Measurements from ENCODE around the gene IDE.

IDE gene

DNA sequence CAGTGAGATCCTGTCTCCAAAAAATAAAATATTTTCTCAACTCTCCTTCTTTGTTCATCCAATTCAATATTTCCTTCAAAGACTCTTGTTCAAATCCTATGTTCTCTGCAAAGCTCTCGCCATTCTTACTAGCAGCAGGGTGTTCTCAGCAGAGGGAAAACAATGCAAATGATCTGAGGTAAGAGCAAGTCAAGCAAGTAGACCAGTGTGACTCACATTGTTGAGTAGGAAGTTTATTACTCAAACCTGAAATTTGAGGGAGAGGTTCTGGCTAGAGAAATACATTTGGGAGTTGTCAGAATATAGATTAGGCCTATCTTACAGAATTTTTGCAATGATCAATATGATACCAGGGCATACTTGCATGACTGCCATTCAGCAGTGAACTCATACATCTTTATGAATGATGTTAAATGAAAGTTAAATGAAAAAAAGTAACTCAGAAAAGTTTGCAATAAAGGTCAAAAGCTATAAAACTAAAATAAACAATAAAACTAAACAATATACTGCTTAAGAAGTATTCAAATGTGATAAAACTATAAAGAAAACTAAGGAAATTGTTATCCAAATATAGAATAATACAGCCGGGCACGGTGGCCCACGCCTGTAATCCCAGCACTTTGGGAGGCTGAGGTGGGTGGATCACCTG, 5.8 kb downstream of the IDE start:
- DNase-seq (ENCODE audit: low read depth in 2 of 2): no peak

DNA sequence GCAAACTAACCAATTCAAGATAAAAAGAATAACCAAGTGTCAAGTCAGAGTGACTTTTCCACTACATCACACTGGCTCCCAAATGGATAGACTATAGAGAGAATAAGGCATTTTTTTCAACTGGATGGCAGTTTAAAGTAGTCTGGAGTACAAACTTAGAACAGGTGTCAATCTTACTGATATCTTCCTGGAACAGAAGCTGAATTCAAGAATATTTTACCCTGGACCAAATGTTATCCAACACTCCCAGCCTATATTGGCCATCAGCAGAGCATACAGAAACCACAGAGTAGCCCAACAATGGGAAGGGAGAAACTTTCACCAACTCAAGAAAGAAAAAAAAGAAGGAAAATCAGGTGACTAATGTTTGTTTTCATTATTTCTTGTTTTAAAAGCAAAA, 11.5 kb downstream of the IDE start:
- DNase-seq (ENCODE audit: low read depth in 2 of 2): no peak

DNA sequence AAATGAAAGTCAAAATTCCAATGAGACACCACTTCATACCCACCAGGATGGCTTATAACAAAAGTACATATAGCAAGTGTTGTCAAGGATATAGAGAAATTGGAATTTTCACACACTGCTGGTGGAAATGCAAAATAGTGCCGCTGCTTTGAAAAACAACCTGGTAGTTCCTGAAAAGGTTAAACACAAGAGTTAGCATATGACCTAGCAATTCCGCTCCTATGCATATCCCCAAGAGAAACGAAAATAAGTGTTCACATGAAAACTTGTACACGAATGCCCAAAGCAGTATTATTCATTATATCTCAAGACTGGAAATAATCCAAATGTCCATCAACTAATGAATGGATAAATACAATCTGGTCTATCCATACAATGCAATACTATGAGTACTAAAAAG, 14.8 kb downstream of the IDE start:
- no peak for DNase-seq (ENCODE audit: low read depth in 2 of 2)

DNA sequence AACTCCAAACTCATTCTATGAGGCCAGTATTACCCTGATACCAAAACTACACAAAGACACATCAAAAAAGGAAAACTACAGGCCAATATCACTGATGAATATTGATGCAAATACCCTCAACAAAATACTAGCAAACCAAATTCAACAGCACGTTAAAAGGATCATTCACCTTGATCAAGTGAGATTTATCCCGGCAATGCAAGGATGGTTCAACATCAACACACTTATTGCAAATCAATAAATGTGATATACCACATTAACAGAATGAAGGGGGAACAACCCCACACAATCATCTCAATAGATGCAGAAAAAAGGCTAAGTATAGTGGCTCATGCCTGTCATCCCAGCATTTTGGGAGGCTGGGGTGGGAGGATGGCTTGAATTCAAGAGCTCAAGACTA, 19.9 kb downstream of the IDE start:
- no peak for DNase-seq (ENCODE audit: low read depth in 2 of 2)

GRCh38 chr10:92552310-92552709, 21.6 kb downstream of the IDE start:
- no peak for DNase-seq (ENCODE audit: low read depth in 2 of 2)

DNA sequence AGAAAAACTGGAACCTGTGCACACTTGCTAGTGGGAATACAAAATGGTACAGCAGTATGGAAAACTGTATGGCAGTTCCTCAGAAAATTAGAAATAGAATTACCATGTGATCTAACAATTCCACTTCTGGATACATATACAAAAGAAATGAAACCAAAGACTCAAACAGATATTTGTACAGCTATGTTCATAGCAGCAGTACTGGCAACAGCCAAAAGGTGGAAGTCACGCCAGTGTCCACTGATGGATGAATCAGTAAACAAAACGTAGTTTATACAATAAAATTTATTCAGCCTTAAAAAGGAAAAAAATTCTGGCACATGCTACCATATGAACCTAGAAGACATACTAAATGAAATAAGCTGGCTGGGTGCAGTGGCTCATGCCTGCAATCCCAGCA, 23.0 kb downstream of the IDE start:
- DNase-seq (ENCODE audit: low read depth in 2 of 2): no peak

DNA sequence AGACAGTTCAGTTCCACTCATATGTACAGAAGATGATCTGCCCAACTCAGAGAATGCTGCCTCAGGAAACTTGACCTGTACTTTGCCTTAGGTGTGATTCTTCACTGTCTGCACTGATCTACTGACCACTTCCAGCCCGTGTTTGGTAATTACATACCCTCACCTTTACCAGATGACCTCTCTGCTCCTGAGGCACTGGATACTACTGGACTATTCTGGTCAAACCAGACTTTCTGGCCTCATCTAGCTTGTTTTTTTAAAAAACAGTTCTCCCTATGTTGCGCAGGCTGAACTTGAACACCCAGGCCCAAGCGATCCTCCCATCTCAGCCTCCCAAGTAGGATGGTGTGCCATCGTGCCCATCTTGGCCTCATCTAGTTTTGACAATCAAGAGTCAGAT, 26.2 kb downstream of the IDE start:
- no peak for DNase-seq (ENCODE audit: low read depth in 2 of 2)

DNA sequence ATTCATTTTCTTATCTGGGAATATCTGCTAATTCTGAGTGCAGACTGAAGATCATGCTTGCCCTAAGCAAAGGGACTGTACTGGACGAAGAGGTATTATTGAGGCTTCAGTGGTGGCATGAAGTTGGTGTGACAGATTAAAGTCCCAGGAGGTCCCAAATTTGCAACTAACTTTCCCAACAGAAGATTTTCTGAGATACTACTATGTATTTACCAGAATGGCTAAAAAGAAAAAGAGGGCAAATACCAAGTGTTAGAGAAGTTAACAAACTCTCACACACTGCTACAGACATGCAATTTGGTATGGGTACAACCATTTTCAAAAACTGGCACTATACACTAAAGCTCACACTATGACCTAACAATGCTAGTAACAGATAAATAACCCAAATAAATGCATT, 28.3 kb downstream of the IDE start:
- no peak for DNase-seq (ENCODE audit: low read depth in 2 of 2)

DNA sequence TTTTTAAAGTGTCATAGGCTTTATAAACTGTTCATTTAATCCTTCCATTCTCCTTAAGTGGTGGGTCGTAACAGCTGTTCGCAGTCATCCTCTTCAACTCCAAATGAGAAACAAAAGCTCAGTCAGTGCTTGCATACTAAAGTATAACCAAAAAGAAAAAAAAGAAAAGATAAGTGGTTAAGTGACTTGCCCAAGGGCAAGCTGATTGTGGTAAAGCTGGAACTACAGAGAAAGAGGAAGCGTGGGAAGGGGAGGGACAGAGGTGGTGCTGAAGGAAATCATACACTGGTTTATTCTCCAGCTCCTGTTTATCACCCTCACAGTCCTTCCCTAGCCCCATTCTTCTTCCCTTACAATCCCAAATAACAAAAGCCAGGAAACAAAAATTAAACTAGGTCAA, 29.6 kb downstream of the IDE start:
- DNase-seq (ENCODE audit: low read depth in 2 of 2): no peak

DNA sequence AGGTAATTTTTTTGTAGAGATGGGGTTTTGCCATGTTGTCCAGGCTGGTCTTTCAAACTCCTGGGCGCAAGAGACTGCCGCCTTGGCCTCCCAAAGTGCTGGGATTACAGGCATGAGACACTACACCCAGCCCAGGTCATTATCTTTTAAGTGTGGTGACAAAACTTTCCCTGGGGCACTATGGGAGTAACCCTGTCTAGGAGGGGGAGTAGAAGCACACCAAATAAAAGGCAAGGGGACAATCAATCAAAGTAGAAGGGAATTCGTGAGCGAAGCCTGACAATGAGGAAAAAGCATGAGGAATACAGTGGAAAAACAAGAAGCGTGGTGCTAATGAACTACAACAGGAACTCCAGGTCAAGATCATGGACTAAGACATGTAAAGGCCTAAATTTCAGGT, 31.4 kb downstream of the IDE start:
- DNase-seq (ENCODE audit: low read depth in 2 of 2): no peak

DNA sequence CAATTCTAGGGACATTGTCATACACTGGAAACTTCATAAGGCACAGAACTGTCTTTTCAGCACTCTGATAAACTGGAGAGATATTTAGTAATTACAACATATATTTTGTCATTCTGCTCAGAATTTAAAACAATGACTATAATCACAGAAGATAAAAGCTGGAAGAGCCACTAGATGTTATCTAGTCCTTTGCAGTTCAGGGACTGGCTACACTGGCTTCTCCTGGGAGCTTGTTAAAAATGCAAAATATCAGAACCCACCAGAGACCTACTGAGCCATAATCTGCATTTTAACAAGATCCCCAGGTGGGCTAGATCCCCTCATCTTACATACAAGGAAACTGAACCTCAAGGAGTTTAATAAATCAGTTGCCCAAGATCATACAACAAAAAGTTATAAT, 32.3 kb downstream of the IDE start:
- no peak for DNase-seq (ENCODE audit: low read depth in 2 of 2)

- DNase-seq (ENCODE audit: low read depth in 2 of 2): no peak
These were observed 35.5 kb downstream of the IDE start for GRCh38 chr10:92538231-92538958.

DNA sequence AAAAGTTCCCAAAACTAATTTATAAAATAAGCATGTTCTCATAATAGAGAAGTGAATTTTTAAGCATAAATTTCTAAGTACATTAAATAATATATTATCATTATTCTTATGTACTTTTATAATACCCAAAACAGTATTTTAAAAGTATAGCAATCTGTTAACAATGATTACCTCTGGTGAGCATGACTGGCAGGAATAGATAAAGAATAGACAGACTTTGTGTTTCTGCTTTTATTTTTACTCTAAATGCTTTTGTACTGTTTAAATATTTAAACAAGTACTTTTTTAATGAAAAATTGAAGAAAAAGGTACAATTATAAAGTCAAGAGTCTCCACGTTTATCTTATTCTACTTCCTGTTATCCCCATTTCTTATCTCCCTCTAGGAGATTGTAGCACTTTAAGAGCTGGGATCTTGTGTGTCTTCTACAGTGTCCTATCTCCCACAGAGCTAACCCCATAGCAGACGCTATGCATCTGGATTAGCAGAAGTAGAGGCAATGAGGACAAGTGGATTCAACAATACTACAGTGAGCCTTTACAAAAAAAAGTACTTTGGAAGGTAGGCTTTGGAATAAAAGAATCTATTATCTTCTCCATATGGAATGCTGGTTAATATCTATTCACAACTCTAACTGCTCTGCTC, 42.9 kb downstream of the IDE start:
- DNase-seq (ENCODE audit: low read depth in 2 of 2): no peak

- no peak for DNase-seq (ENCODE audit: low read depth in 2 of 2)
These were observed 43.5 kb downstream of the IDE start for GRCh38 chr10:92530421-92530820.

DNA sequence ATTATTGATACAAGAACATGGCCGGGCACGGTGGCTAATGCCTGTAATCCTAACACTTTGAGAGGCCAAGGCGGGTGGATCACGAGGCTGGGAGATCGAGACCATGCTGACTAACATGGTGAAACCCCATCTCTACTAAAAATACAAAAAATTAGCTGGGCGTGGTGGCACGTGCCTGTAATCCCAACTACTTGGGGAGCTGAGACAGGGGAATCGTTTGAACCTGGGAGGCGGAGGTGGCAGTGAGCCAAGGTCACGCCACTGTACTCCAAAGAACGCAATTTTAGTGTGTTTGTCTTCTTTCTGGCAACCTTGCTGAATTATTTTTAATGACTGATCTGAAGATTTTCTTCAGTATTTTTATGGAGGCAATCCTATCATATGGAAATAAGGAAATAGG, 46.2 kb downstream of the IDE start:
- no peak for DNase-seq (ENCODE audit: low read depth in 2 of 2)

DNA sequence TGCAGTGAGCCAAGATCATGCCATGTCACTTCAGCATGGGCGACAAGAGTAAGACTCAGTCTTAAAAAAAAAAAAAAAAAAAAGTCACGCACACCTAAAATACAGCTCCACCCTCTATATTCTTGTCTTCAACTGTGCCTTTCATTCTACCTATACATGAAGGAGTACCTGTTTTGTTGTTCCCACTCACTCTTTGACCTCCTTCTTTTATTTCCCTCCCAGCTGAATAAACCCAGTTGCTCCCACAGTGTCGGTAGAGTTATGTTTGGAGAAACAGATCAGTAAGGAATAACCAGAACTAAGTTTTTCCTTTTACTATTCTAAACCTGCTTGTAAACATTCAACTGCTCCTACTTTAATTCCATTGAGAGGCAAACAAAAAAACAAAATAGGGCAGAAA, 50.3 kb downstream of the IDE start:
- no peak for DNase-seq (ENCODE audit: low read depth in 2 of 2)

- DNase-seq (ENCODE audit: low read depth in 2 of 2): peak; percentile 43 to 52
These were observed 56.7 kb downstream of the IDE start for GRCh38 chr10:92517034-92517655.

DNA sequence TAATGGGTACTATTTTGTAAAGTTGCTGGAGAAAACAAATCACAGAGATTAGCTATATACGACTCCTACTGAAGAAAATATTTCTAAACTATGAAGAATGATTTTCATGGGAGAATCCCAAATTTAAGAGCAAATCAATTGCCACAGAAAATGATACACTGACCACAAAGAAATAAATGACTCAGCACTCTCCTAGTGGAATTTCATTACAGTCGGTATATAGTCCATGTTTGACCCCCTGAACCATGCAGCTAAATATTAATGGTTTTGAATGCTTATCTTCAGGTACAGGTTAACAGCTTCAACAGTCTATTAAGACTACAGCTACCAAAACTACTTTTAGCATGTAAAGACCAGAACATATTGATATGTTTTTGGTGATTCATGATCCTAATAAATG, 65.0 kb downstream of the IDE start:
- DNase-seq (ENCODE audit: low read depth in 2 of 2): no peak

DNA sequence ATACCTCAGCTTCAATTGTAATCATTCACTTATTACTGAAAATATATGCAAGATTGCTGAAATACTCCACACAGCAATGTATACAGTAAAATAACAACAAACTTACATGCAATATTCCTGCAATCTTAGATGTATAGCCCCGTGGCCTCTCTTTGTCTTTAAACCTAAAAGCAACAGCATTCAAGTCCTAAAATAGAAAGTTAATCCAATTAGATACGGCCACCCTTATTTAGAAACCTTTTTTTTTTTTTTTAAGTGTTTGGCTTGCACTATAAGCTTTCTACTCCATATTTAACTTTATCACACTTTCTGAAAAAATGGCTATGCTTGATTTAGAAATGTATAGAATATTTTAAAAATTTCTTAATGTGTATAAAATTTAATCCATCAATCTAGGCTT, 67.6 kb downstream of the IDE start:
- DNase-seq (ENCODE audit: low read depth in 2 of 2): no peak

GRCh38 chr10:92505044-92505443, 68.8 kb downstream of the IDE start:
- DNase-seq (ENCODE audit: low read depth in 2 of 2): no peak

GRCh38 chr10:92502296-92502808, 71.5 kb downstream of the IDE start:
- no peak for DNase-seq (ENCODE audit: low read depth in 2 of 2)

- no peak for DNase-seq (ENCODE audit: low read depth in 2 of 2)
These were observed 80.5 kb downstream of the IDE start for GRCh38 chr10:92493362-92493761.

All from activated CD4-positive, alpha-beta T cell treated with anti-CD3 and anti-CD28 coated beads for 24 hours (primary cell).